Stimulated activated effector memory CD8-positive, alpha-beta T cell treated with anti-CD3 and anti-CD28 coated beads, Interleukin-12 subunit alpha, Interleukin-12 subunit beta, amount 100 ng/mL, for 72 hours (primary cell): Measurements from ENCODE around the gene CELSR1.
"Not testable (repeated sequence)": the region's sequence is repeated elsewhere in the genome, so short reads cannot be mapped to it uniquely, and the experiment has no call there.

Experiments
- ATAC-seq: fragments of 150-1000 bp; cut with Tn5 transposase; 2 replicates; pipeline ENCODE4 v1.10.0; 2021
- DNase-seq, 2 donors: peaks; one replicate each; pipeline ENCODE4 v3.0.0; 2021 to 2022; ENCODE audit warnings: low spot score in 2 of 2
- H3K27ac Mint-ChIP-seq: one replicate; pipeline ENCODE4 v1.8.0; 2022; ENCODE audit warnings: mild to moderate bottlenecking, mixed read lengths
- H3K36me3 Mint-ChIP-seq: one replicate; pipeline ENCODE4 v1.8.0; 2022; ENCODE audit warnings: mild to moderate bottlenecking, mixed read lengths
- H3K4me1 Mint-ChIP-seq: one replicate; pipeline ENCODE4 v1.8.0; 2022; ENCODE audit warnings: mixed read lengths
- H3K4me3 Mint-ChIP-seq: one replicate; pipeline ENCODE4 v1.8.0; 2022; ENCODE audit warnings: mild to moderate bottlenecking, mixed read lengths
- H3K9me3 Mint-ChIP-seq: one replicate; pipeline ENCODE4 v1.8.0; 2022; ENCODE audit warnings: mixed read lengths

Gene CELSR1

GRCh38 chr22:46476547-46476941 lies 60.9 kb downstream of the CELSR1 start:
- no peak for DNase-seq
- peak; percentile 89 for ATAC-seq
- peaks cover 7% of the 10 kb centered on the region for H3K4me1 Mint-ChIP-seq

GRCh38 chr22:46473896-46474557 lies 63.4 kb downstream of the CELSR1 start:
- no peaks in the 10 kb centered on the region for H3K9me3 Mint-ChIP-seq
- H3K4me1 Mint-ChIP-seq, result no peaks in the 10 kb centered on the region
- no peak overlapping the region for H3K4me3 Mint-ChIP-seq
- H3K27ac Mint-ChIP-seq, result no peak overlapping the region
- ATAC-seq (no peak), DNase-seq (no peak)
- no peaks in the 10 kb centered on the region for H3K36me3 Mint-ChIP-seq

More at GRCh38 chr22:46476547-46476941, 60.9 kb downstream of the CELSR1 start:
- Mint-ChIP-seq H3K36me3 (no peaks in the 10 kb centered on the region), H3K27ac (no peak overlapping the region), H3K4me3 (no peak overlapping the region), H3K9me3 (no peaks in the 10 kb centered on the region)

- H3K36me3 Mint-ChIP-seq, result no peaks in the 10 kb centered on the region
- no peaks in the 10 kb centered on the region for H3K9me3 Mint-ChIP-seq
- DNase-seq (no peak), ATAC-seq (no peak)
- H3K4me1 Mint-ChIP-seq, result no peaks in the 10 kb centered on the region
- H3K4me3 Mint-ChIP-seq, result no peak overlapping the region
- no peak overlapping the region for H3K27ac Mint-ChIP-seq
These were observed 64.2 kb downstream of the CELSR1 start for GRCh38 chr22:46473021-46473779.

GRCh38 chr22:46472722-46473016 lies 64.8 kb downstream of the CELSR1 start:
- no peak overlapping the region for H3K27ac Mint-ChIP-seq
- ATAC-seq (no peak), DNase-seq (no peak)
- no peaks in the 10 kb centered on the region for H3K4me1 Mint-ChIP-seq
- no peaks in the 10 kb centered on the region for H3K9me3 Mint-ChIP-seq
- H3K4me3 Mint-ChIP-seq, result no peak overlapping the region
- no peaks in the 10 kb centered on the region for H3K36me3 Mint-ChIP-seq

GRCh38 chr22:46471901-46472721 lies 65.3 kb downstream of the CELSR1 start:
- H3K27ac Mint-ChIP-seq, result no peak overlapping the region

GRCh38 chr22:46471330-46471729 lies 66.1 kb downstream of the CELSR1 start:
- not testable (repeated sequence) for ATAC-seq, DNase-seq, H3K4me3 Mint-ChIP-seq, H3K4me1 Mint-ChIP-seq, H3K27ac Mint-ChIP-seq, H3K36me3 Mint-ChIP-seq, H3K9me3 Mint-ChIP-seq

More at GRCh38 chr22:46471901-46472721, 65.3 kb downstream of the CELSR1 start:
- DNase-seq (no peak), ATAC-seq (no peak)
- no peak overlapping the region for H3K4me3 Mint-ChIP-seq
- H3K36me3 Mint-ChIP-seq, result no peaks in the 10 kb centered on the region
- no peaks in the 10 kb centered on the region for H3K4me1 Mint-ChIP-seq
- H3K9me3 Mint-ChIP-seq, result no peaks in the 10 kb centered on the region

- H3K4me3 Mint-ChIP-seq, result no peak overlapping the region
- no peaks in the 10 kb centered on the region for H3K4me1 Mint-ChIP-seq
- DNase-seq, result no peak
- no peaks in the 10 kb centered on the region for H3K36me3 Mint-ChIP-seq
- no peaks in the 10 kb centered on the region for H3K9me3 Mint-ChIP-seq
- ATAC-seq, result no peak
- no peak overlapping the region for H3K27ac Mint-ChIP-seq
These were observed 67.7 kb downstream of the CELSR1 start for GRCh38 chr22:46469711-46470110.

GRCh38 chr22:46467006-46467405 lies 70.4 kb downstream of the CELSR1 start:
- Mint-ChIP-seq H3K4me3 (no peak overlapping the region), H3K36me3 (no peaks in the 10 kb centered on the region), H3K27ac (no peak overlapping the region), H3K4me1 (no peaks in the 10 kb centered on the region), H3K9me3 (no peaks in the 10 kb centered on the region)
- DNase-seq (no peak), ATAC-seq (no peak)

- no peaks in the 10 kb centered on the region for H3K4me1 Mint-ChIP-seq
- H3K27ac Mint-ChIP-seq, result no peak overlapping the region
- ATAC-seq (no peak), DNase-seq (no peak)
- H3K36me3 Mint-ChIP-seq, result no peaks in the 10 kb centered on the region
- no peak overlapping the region for H3K4me3 Mint-ChIP-seq
- no peaks in the 10 kb centered on the region for H3K9me3 Mint-ChIP-seq
These were observed 71.2 kb downstream of the CELSR1 start for GRCh38 chr22:46466255-46466676.

- Mint-ChIP-seq H3K36me3 (no peaks in the 10 kb centered on the region), H3K27ac (no peak overlapping the region), H3K9me3 (no peaks in the 10 kb centered on the region), H3K4me3 (no peak overlapping the region), H3K4me1 (no peaks in the 10 kb centered on the region)
- ATAC-seq (no peak), DNase-seq (no peak)
These were observed 71.6 kb downstream of the CELSR1 start for GRCh38 chr22:46465793-46466192.

GRCh38 chr22:46465345-46465720 lies 72.1 kb downstream of the CELSR1 start:
- DNase-seq (no peak), ATAC-seq (no peak)
- Mint-ChIP-seq H3K9me3 (no peaks in the 10 kb centered on the region), H3K27ac (no peak overlapping the region), H3K36me3 (no peaks in the 10 kb centered on the region), H3K4me1 (no peaks in the 10 kb centered on the region), H3K4me3 (no peak overlapping the region)

- DNase-seq (no peak), ATAC-seq (no peak)
- Mint-ChIP-seq H3K4me1 (no peaks in the 10 kb centered on the region), H3K9me3 (no peaks in the 10 kb centered on the region), H3K4me3 (no peak overlapping the region), H3K36me3 (no peaks in the 10 kb centered on the region), H3K27ac (no peak overlapping the region)
These were observed 72.6 kb downstream of the CELSR1 start for GRCh38 chr22:46464701-46465344.

- Mint-ChIP-seq H3K4me1 (no peaks in the 10 kb centered on the region), H3K27ac (no peak overlapping the region), H3K36me3 (no peaks in the 10 kb centered on the region), H3K9me3 (no peaks in the 10 kb centered on the region), H3K4me3 (no peak overlapping the region)
- no peak for ATAC-seq
- DNase-seq, result no peak
These were observed 73.1 kb downstream of the CELSR1 start for GRCh38 chr22:46464296-46464695.

GRCh38 chr22:46463435-46464227 lies 73.8 kb downstream of the CELSR1 start:
- ATAC-seq (no peak), DNase-seq (no peak)
- no peaks in the 10 kb centered on the region for H3K9me3 Mint-ChIP-seq
- no peak overlapping the region for H3K27ac Mint-ChIP-seq
- H3K36me3 Mint-ChIP-seq, result no peaks in the 10 kb centered on the region
- H3K4me1 Mint-ChIP-seq, result no peaks in the 10 kb centered on the region
- no peak overlapping the region for H3K4me3 Mint-ChIP-seq
